NOMO-1 treated with dmso at 0.1 percent for 144 hours (cell line): ENCODE data around the gene NOD1.
"Not testable (repeated sequence)": the region's sequence is repeated elsewhere in the genome, so short reads cannot be mapped to it uniquely, and the experiment has no call there.

Source experiments
- DNase-seq: peaks from one replicate; lab custom pipeline; 2025; ENCODE audit not compliant: unreplicated experiment; lab: John Stamatoyannopoulos, UW

The NOD1 gene

GRCh38 chr7:30504301-30505173 lies 26.0 kb upstream of the NOD1 start, which contains the start of gene GGCT:
TSS of gene GGCT (minus strand) at chr7:30504829. CDS start at chr7:30504709, 120 bp downstream.
- peak; percentile 98 for DNase-seq

GRCh38 chr7:30503274-30504212 lies 25.0 kb upstream of the NOD1 start:
- no peak for DNase-seq

- peak; percentile 59 for DNase-seq
Observed at GRCh38 chr7:30502470-30503251, 24.1 kb upstream of the NOD1 start.

GRCh38 chr7:30501264-30501663 lies 22.7 kb upstream of the NOD1 start:
- no peak for DNase-seq

- DNase-seq = no peak
Observed at GRCh38 chr7:30493228-30493627, 14.6 kb upstream of the NOD1 start.

GRCh38 chr7:30491417-30491816 lies 12.8 kb upstream of the NOD1 start:
- DNase-seq = no peak

- DNase-seq = no peak
Observed at GRCh38 chr7:30487371-30487770, 8.8 kb upstream of the NOD1 start.

GRCh38 chr7:30485667-30486066 lies 7.1 kb upstream of the NOD1 start:
- no peak for DNase-seq

GRCh38 chr7:30481416-30481815 lies 2.8 kb upstream of the NOD1 start:
- not testable (repeated sequence) for DNase-seq

GRCh38 chr7:30479202-30480120 lies 877 bp upstream of the NOD1 start:
- peak; percentile 9 for DNase-seq

- no peak for DNase-seq
Observed at GRCh38 chr7:30476459-30477145, 2.0 kb downstream of the NOD1 start.

GRCh38 chr7:30475580-30475979 lies 3.0 kb downstream of the NOD1 start:
- DNase-seq = no peak

GRCh38 chr7:30474893-30475292 lies 3.7 kb downstream of the NOD1 start:
- DNase-seq = no peak

GRCh38 chr7:30474485-30474884 lies 4.1 kb downstream of the NOD1 start:
- no peak for DNase-seq

GRCh38 chr7:30473903-30474302 lies 4.7 kb downstream of the NOD1 start:
- DNase-seq = no peak

GRCh38 chr7:30472784-30473775 lies 5.5 kb downstream of the NOD1 start:
- no peak for DNase-seq

GRCh38 chr7:30472081-30472783 lies 6.4 kb downstream of the NOD1 start:
- DNase-seq = no peak
